Small intestine (tissue), 16 donors: ENCODE results near the gene KLK2. TPM values are rescaled to one million over a fixed set of nuclear protein-coding genes. Genes with fewer than 3 reads are reported as not detected.

Source experiments
- DNase-seq, 2 donors: peaks; one replicate each; pipeline versions ENCODE4 v3.0.0 to v3.0.0-alpha.2; 2013
- FAIRE-seq: peaks from 2 replicates; lab custom pipeline; 2012; peaks lifted over from hg19 to GRCh38; lab: Jason Lieb, UNC
- H3K27ac ChIP-seq, 3 donors: one replicate each; pipeline ENCODE4 v1.5.1; 2013; ENCODE audit warnings: low read length in 2 of 3, mild to moderate bottlenecking in 2 of 3, control low read depth in 1 of 3, inconsistent platforms in 1 of 3, low read depth in 1 of 3, moderate library complexity in 1 of 3
- H3K27me3 ChIP-seq, 3 donors: one replicate each; pipeline ENCODE4 v1.6.1; 2013; ENCODE audit warnings: low read length in 3 of 3, inconsistent platforms in 1 of 3; ENCODE audit not compliant: control insufficient read depth in 3 of 3, insufficient read depth in 3 of 3
- H3K36me3 ChIP-seq, 3 donors: one replicate each; pipeline ENCODE4 v1.6.1; 2013; ENCODE audit warnings: low read length in 3 of 3, inconsistent platforms in 1 of 3, low read depth in 1 of 3, mild to moderate bottlenecking in 1 of 3, moderate library complexity in 1 of 3; ENCODE audit not compliant: control insufficient read depth in 3 of 3, insufficient read depth in 2 of 3
- H3K4me1 ChIP-seq, 3 donors: one replicate each; pipeline ENCODE4 v1.6.1; 2013; ENCODE audit warnings: low read length in 2 of 3, inconsistent platforms in 1 of 3, low read depth in 1 of 3, mild to moderate bottlenecking in 1 of 3, moderate library complexity in 1 of 3; ENCODE audit not compliant: control insufficient read depth in 3 of 3, insufficient read depth in 2 of 3
- H3K4me3 ChIP-seq, 3 donors: one replicate each; pipeline ENCODE4 v1.5.1; 2013; ENCODE audit warnings: low read length in 3 of 3, control low read depth in 1 of 3, inconsistent platforms in 1 of 3, low read depth in 1 of 3, mild to moderate bottlenecking in 1 of 3, moderate library complexity in 1 of 3
- H3K9me3 ChIP-seq, 2 donors: one replicate each; pipeline ENCODE4 v1.6.1; 2013; ENCODE audit warnings: low read depth in 1 of 2, low read length in 1 of 2; ENCODE audit not compliant: control insufficient read depth in 2 of 2, insufficient read depth in 1 of 2
- WGBS, 3 donors: extraction: QIAGEN DNeasy Blood & Tissue Kit; methylation state at CpG; one replicate each; pipeline ENCODE4 v1.1.7; 2013; 5-methylcytosine and 5-hydroxymethylcytosine counted together
- long read RNA-seq, 10 donors: transcript quantifications; one replicate each; lab custom pipeline, GENCODE V29; 2026
- polyA plus RNA-seq, 4 donors: library from polyadenylated mRNA; stranded (reverse) in 3 of 4; unstranded in 1 of 4; fragments of 200-250 nt in 3 of 4; fragments of 120-200 nt in 1 of 4; gene quantifications; one replicate each; pipeline versions ENCODE4 v1.2.1 to v1.2.3, GENCODE V29; 2013
- donor health status: healthy with polysubstance abuse.
- donor health status: control.
- donor health status: control.
- donor health status: Bipolar disorder and iron deficiency.
- donor health status: healthy.

Gene KLK2
- polyA plus RNA-seq = under 1 TPM in 2 of 4 donors, not detected in 2; 0.03 to 0.12 TPM
- long read RNA-seq, donor 1 = 0 reads
- long read RNA-seq, donor 2 = 0 reads
- long read RNA-seq, donor 3 = 0 reads
- long read RNA-seq, donor 4 = 0 reads
- long read RNA-seq, donor 5 = 0 reads
- long read RNA-seq, donor 6 = 0 reads
- long read RNA-seq, donor 7 = 0 reads
- long read RNA-seq, donor 8 = 0 reads
- long read RNA-seq, donor 9 = 0 reads
- long read RNA-seq, donor 10 = 0 reads

DNA sequence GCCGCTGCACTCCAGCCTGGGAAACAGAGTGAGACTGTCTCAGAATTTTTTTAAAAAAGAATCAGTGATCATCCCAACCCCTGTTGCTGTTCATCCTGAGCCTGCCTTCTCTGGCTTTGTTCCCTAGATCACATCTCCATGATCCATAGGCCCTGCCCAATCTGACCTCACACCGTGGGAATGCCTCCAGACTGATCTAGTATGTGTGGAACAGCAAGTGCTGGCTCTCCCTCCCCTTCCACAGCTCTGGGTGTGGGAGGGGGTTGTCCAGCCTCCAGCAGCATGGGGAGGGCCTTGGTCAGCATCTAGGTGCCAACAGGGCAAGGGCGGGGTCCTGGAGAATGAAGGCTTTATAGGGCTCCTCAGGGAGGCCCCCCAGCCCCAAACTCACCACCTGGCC lies at the start of gene KLK2:
TSS of gene KLK2 (plus strand) at position 384 of the 400 bp plus-strand sequence. CDS start 35 bp downstream, outside the sequence.
- Histone ChIP-seq H3K36me3 (no peaks in the 10 kb centered on the region), H3K27me3 (peaks cover 0 to 18% (median 3%) of the 10 kb centered on the region in 3 donors), H3K27ac (no peak within 1 kb of the TSS), H3K9me3 (no peaks in the 10 kb centered on the region), H3K4me3 (no peak within 1 kb of the TSS), H3K4me1 (no peaks in the 10 kb centered on the region)
- DNase-seq = no peak
- FAIRE-seq = no peak
- WGBS, 3 donors = 69 to 78% (median 71%) methylated on average over 3 of the region's 3 CpGs

GRCh38 chr19:50826492-50827240 lies 46.6 kb upstream of the KLK2 start:
- no peak for FAIRE-seq
- H3K4me3 ChIP-seq = no peak overlapping the region
- 83 to 88% (median 88%) methylated on average over 41 to 43 of the region's 43 CpGs for WGBS, 3 donors

GRCh38 chr19:50827476-50827875 lies 45.8 kb upstream of the KLK2 start:
- H3K9me3 ChIP-seq = peaks cover 0 to 3% of the 10 kb centered on the region in 2 donors
- DNase-seq = no peak
- 82 to 88% (median 85%) methylated on average over 14 of the region's 14 CpGs for WGBS, 3 donors
- no peak overlapping the region for H3K27ac ChIP-seq
- peaks cover 0 to 12% (median 2%) of the 10 kb centered on the region in 3 donors for H3K4me1 ChIP-seq
- H3K4me3 ChIP-seq = no peak overlapping the region
- FAIRE-seq = no peak
- peaks cover 0 to 5% (median under 1%) of the 10 kb centered on the region in 3 donors for H3K27me3 ChIP-seq
- no peaks in the 10 kb centered on the region for H3K36me3 ChIP-seq

More at GRCh38 chr19:50826492-50827240, 46.6 kb upstream of the KLK2 start:
- peaks cover 0 to 7% (median 2%) of the 10 kb centered on the region in 3 donors for H3K27me3 ChIP-seq
- H3K4me1 ChIP-seq = peaks cover 0 to 16% (median 2%) of the 10 kb centered on the region in 3 donors
- peaks cover 0 to 3% of the 10 kb centered on the region in 2 donors for H3K9me3 ChIP-seq
- H3K27ac ChIP-seq = no peak overlapping the region
- H3K36me3 ChIP-seq = no peaks in the 10 kb centered on the region
- no peak for DNase-seq

DNA sequence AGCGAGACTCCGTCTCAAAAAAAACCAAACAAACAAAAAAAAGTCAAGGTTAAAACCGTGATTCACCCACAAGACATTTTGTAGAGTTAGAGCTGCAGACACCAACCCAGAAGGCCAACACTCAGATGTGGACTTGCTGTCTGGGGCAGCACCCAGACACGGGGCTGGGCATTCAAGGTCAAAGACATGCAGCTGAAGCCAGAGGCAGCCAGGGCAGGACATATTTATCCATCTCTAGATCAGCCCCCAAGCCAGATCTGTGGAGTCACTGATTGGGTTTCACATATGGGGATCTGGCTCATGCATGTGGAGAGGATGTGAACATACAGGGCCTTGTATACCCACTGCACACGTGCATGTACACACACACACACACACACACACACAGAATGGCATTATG lies 43.4 kb upstream of the KLK2 start:
- Histone ChIP-seq H3K9me3 (peaks cover 0 to 3% of the 10 kb centered on the region in 2 donors), H3K27me3 (peaks cover 0 to 4% (median 0%) of the 10 kb centered on the region in 3 donors), H3K27ac (no peak overlapping the region), H3K4me1 (no peaks in the 10 kb centered on the region), H3K4me3 (no peak overlapping the region), H3K36me3 (no peaks in the 10 kb centered on the region)
- no peak for DNase-seq
- no peak for FAIRE-seq
- 62 to 74% (median 71%) methylated on average over 5 of the region's 5 CpGs for WGBS, 3 donors

DNA sequence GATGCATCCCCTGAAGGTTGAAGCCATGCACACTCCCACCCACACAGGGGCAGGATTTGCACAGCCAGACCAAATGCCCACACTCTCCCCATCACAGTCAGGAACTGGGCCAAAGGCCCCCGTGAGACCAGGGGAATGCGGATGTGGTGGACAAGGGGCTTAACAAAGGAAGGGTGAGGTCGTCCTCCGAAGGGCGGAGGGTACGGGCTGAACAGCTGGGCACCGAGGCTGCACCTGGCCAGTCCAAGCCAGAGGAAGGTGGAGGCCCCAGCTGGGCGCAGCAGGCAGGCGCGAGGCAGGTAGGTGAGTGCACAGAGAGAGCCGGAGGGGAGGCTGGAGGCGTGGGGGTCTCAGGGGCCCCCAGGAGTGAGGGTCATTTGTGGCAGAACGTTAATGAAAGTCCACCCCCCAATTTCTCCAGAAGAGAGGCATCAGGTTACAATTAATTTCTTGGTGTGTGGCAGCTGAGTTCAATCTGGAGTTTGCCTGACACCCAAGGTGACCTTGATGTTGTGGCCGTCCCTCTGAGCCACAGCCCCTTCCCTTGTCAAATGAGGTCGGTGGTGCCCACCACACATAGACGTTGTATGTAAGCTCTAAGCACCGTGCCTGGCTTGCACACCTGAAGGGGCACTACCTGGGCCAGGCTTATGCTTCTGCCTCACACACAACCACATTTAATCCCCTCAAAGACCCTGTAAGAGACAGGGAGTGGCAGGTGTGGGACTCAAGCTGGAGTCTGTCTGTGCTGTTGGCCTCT lies 42.8 kb upstream of the KLK2 start:
- 41 to 53% (median 50%) methylated on average over 17 of the region's 17 CpGs for WGBS, 3 donors

DNA sequence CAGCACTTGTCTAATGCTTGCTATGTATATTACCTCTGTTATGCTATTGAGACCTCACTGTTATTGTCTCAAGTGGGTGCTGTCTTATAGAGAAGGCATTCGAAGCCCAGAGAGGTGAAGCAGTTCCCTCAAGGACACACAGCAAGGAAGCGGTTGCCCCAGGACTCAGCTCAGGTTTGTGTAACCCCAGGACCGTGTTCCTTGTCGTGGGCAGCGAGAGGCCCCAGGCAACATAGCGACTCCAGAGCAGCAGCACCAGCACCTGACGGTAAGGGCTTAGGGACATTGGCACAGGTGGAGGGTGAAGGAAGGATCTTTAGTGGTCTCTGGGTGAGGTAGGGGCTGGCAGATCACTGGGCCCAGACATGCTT lies 42.2 kb upstream of the KLK2 start:
- Histone ChIP-seq H3K4me1 (peaks cover 0 to 6% (median 0%) of the 10 kb centered on the region in 3 donors), H3K27me3 (peaks cover 0 to 4% (median 0%) of the 10 kb centered on the region in 3 donors), H3K27ac (no peak overlapping the region), H3K9me3 (peaks cover 0 to 3% of the 10 kb centered on the region in 2 donors), H3K36me3 (no peaks in the 10 kb centered on the region), H3K4me3 (no peak overlapping the region)
- FAIRE-seq (no peak), DNase-seq (no peak)
- WGBS, 3 donors = 76 to 83% (median 81%) methylated on average over 7 of the region's 7 CpGs

More for the DNA sequence above, 42.8 kb upstream of the KLK2 start:
- peaks cover 0 to 4% (median 0%) of the 10 kb centered on the region in 3 donors for H3K27me3 ChIP-seq
- DNase-seq (no peak), FAIRE-seq (no peak)
- H3K9me3 ChIP-seq = peaks cover 0 to 3% of the 10 kb centered on the region in 2 donors
- no peaks in the 10 kb centered on the region for H3K36me3 ChIP-seq
- no peak overlapping the region for H3K4me3 ChIP-seq
- no peak overlapping the region for H3K27ac ChIP-seq
- peaks cover 0 to 4% (median 0%) of the 10 kb centered on the region in 3 donors for H3K4me1 ChIP-seq

GRCh38 chr19:50832666-50833065 lies 40.6 kb upstream of the KLK2 start:
- FAIRE-seq (no peak), DNase-seq (no peak)
- H3K9me3 ChIP-seq = no peaks in the 10 kb centered on the region
- H3K4me1 ChIP-seq = peaks cover 0 to 6% (median 0%) of the 10 kb centered on the region in 3 donors
- no peak overlapping the region for H3K4me3 ChIP-seq
- peaks cover 0 to 5% (median 4%) of the 10 kb centered on the region in 3 donors for H3K27me3 ChIP-seq
- no peak overlapping the region for H3K27ac ChIP-seq
- no peaks in the 10 kb centered on the region for H3K36me3 ChIP-seq
- WGBS, 3 donors = 84 to 87% (median 86%) methylated on average over 8 of the region's 8 CpGs
